GM19025 (cell line): ENCODE data around the gene TRAPPC2B.
"Not testable (repeated sequence)": the region's sequence is repeated elsewhere in the genome, so short reads cannot be mapped to it uniquely, and the experiment has no call there.

Experiments used
- ATAC-seq: cut with Tn5 transposase; IDR thresholded peaks from one replicate; pipeline ENCODE4 v1.9.1; 2021; ENCODE audit warnings: mild to moderate bottlenecking, low read depth, moderate library complexity; ENCODE audit not compliant: unreplicated experiment

The TRAPPC2B gene

GRCh38 chr19:57366776-57367175 is 3.4 kb downstream of the TRAPPC2B start:
- ATAC-seq = no peak

GRCh38 chr19:57374179-57374578 is 10.8 kb downstream of the TRAPPC2B start:
- ATAC-seq = no peak

GRCh38 chr19:57374647-57375046 is 11.3 kb downstream of the TRAPPC2B start:
- not testable (repeated sequence) for ATAC-seq

- ATAC-seq = no peak
These were observed 12.8 kb downstream of the TRAPPC2B start for GRCh38 chr19:57376151-57376550.

GRCh38 chr19:57377498-57378146 is 14.3 kb downstream of the TRAPPC2B start:
- ATAC-seq = no peak

- no peak for ATAC-seq
These were observed 17.6 kb downstream of the TRAPPC2B start for GRCh38 chr19:57380923-57381322.

GRCh38 chr19:57382806-57383488 is 19.6 kb downstream of the TRAPPC2B start:
- no peak for ATAC-seq

GRCh38 chr19:57389194-57389729 is 25.9 kb downstream of the TRAPPC2B start:
- ATAC-seq = no peak

- ATAC-seq = peak; percentile 99
These were observed 26.6 kb downstream of the TRAPPC2B start, which contains the start of gene ZNF548 for GRCh38 chr19:57389730-57390598. Gene ZNF548 (plus strand): TSS chr19:57389854. CDS start chr19:57390100, 246 bp downstream.

- ATAC-seq = no peak
These were observed 32.4 kb downstream of the TRAPPC2B start for GRCh38 chr19:57395710-57396109.

GRCh38 chr19:57398868-57399267 is 35.5 kb downstream of the TRAPPC2B start:
- no peak for ATAC-seq

- ATAC-seq = no peak
These were observed 40.6 kb downstream of the TRAPPC2B start for GRCh38 chr19:57403737-57404563.

GRCh38 chr19:57406516-57407123 is 43.3 kb downstream of the TRAPPC2B start:
- ATAC-seq = no peak

- ATAC-seq = peak; percentile 96
These were observed 47.7 kb downstream of the TRAPPC2B start, which contains the start of gene ZNF17 for GRCh38 chr19:57410877-57411671. Gene ZNF17 (plus strand): TSS chr19:57411161. CDS start chr19:57413616, 2,455 bp downstream.
